ENCODE data around the gene S100A1. TPM values are rescaled to one million over a fixed set of nuclear protein-coding genes. Genes with fewer than 3 reads are reported as not detected.

S100A1 gene
- total RNA-seq, 1 experiment from 2014 or later = not detected

- Mint-ChIP-seq H3K36me3 (ENCODE audit: insufficient read depth, unreplicated experiment) (peaks cover 45% of the 10 kb centered on the region), H3K4me3 (ENCODE audit: low read depth, unreplicated experiment) (peak within 1 kb of the TSS; percentile 96), H3K27me3 (ENCODE audit: unreplicated experiment) (no peaks in the 10 kb centered on the region), H3K27ac (ENCODE audit: unreplicated experiment) (peak within 1 kb of the TSS; percentile 76), H3K4me1 (ENCODE audit: low read depth, unreplicated experiment) (peaks cover 8% of the 10 kb centered on the region), H3K9me3 (ENCODE audit: low read depth, unreplicated experiment) (no peaks in the 10 kb centered on the region)
- CTCF ChIA-PET = interaction anchor here (0.7 to 1.0 kb wide), 2 partner anchors 31 to 118 kb away, joined by 4 to 5 read pairs; partner anchors contain the start of gene S100A13
- DNase-seq = peak; percentile 97
- intact Hi-C loops (cut with micrococcal nuclease; ENCODE audit: unreplicated experiment) = loop anchor here (1.0 kb wide), 1 partner anchor 86 kb away; no protein-coding TSS in a partner anchor
- TF ChIP-seq, protein P1, sequence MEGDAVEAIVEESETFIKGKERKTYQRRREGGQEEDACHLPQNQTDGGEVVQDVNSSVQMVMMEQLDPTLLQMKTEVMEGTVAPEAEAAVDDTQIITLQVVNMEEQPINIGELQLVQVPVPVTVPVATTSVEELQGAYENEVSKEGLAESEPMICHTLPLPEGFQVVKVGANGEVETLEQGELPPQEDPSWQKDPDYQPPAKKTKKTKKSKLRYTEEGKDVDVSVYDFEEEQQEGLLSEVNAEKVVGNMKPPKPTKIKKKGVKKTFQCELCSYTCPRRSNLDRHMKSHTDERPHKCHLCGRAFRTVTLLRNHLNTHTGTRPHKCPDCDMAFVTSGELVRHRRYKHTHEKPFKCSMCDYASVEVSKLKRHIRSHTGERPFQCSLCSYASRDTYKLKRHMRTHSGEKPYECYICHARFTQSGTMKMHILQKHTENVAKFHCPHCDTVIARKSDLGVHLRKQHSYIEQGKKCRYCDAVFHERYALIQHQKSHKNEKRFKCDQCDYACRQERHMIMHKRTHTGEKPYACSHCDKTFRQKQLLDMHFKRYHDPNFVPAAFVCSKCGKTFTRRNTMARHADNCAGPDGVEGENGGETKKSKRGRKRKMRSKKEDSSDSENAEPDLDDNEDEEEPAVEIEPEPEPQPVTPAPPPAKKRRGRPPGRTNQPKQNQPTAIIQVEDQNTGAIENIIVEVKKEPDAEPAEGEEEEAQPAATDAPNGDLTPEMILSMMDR (IDR thresholded peaks at IDR 0.05; ENCODE audit: unreplicated experiment) = peak; percentile 11
- no TSS peak for BruUV-seq (replicated peaks)
These were observed 30.4 kb downstream of the S100A1 start, which contains the start of gene SNAPIN for GRCh38 chr1:153658400-153659174. TSS of gene SNAPIN (plus strand) at chr1:153658703. CDS start at chr1:153658744, 41 bp downstream.

- Mint-ChIP-seq H3K4me3 (ENCODE audit: low read depth, unreplicated experiment) (peak overlapping the region; percentile 96), H3K36me3 (ENCODE audit: insufficient read depth, unreplicated experiment) (peaks cover 51% of the 10 kb centered on the region), H3K4me1 (ENCODE audit: low read depth, unreplicated experiment) (peaks cover 8% of the 10 kb centered on the region), H3K9me3 (ENCODE audit: low read depth, unreplicated experiment) (no peaks in the 10 kb centered on the region), H3K27ac (ENCODE audit: unreplicated experiment) (peak overlapping the region; percentile 76), H3K27me3 (ENCODE audit: unreplicated experiment) (no peaks in the 10 kb centered on the region)
- TF ChIP-seq, protein P1 (IDR thresholded peaks at IDR 0.05; ENCODE audit: unreplicated experiment) = no peak
- CTCF ChIA-PET = interaction anchor here (0.5 to 1.0 kb wide), 5 partner anchors 21 to 119 kb away, joined by 3 to 5 read pairs (median 4); partner anchors contain the start of genes S100A13 and S100A16
- intact Hi-C loops (cut with micrococcal nuclease; ENCODE audit: unreplicated experiment) = no loop called here
- DNase-seq = no peak
- BruUV-seq (replicated peaks) = TSS peak; percentile 73
These were observed 30.9 kb downstream of the S100A1 start for GRCh38 chr1:153659175-153659534.

GRCh38 chr1:153659656-153660055, 31.4 kb downstream of the S100A1 start:
- intact Hi-C loops (cut with micrococcal nuclease; ENCODE audit: unreplicated experiment) = no loop called here
- CTCF ChIA-PET = interaction anchor here (0.5 to 1.0 kb wide), 6 partner anchors 21 to 1722 kb away, joined by 3 to 5 read pairs (median 4); partner anchors contain the start of genes S100A13 and S100A16

DNA sequence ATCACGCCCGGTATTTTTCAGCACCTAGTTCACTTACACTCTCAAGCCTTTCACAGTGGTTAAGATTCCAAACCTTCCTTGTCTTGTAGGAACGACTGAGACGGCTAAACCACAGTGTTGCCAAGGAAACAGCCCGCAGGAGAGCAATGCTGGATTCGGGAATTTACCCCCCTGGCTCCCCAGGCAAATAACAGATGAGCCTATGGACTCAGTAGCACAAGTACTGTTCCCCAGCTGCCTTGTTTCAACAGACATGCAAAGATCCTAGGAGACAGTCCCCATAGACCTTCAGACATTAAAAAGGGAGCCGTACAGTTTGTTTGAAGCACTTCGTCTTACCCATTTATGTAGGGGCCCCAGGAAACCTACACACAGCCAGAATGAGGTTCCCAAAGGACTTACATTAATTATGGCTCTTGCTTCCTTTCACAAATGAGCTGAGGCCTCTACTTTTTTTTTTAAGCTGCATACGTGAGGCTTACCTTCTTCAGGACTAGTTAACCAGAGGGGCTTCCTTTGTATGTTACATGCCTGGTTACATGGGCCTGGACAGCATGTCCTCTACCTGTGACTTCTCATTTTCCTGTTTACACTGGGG, 33.0 kb downstream of the S100A1 start:
- H3K36me3 Mint-ChIP-seq (ENCODE audit: insufficient read depth, unreplicated experiment) = peaks cover 72% of the 10 kb centered on the region
- TF ChIP-seq, protein P1 (IDR thresholded peaks at IDR 0.05; ENCODE audit: unreplicated experiment) = no peak
- no peaks in the 10 kb centered on the region for H3K27me3 Mint-ChIP-seq (ENCODE audit: unreplicated experiment)
- H3K4me3 Mint-ChIP-seq (ENCODE audit: low read depth, unreplicated experiment) = no peak overlapping the region
- peaks cover 8% of the 10 kb centered on the region for H3K4me1 Mint-ChIP-seq (ENCODE audit: low read depth, unreplicated experiment)
- intact Hi-C loops (cut with micrococcal nuclease; ENCODE audit: unreplicated experiment) = no loop called here
- CTCF ChIA-PET = no interaction called here
- H3K9me3 Mint-ChIP-seq (ENCODE audit: low read depth, unreplicated experiment) = no peaks in the 10 kb centered on the region
- DNase-seq = no peak
- H3K27ac Mint-ChIP-seq (ENCODE audit: unreplicated experiment) = no peak overlapping the region
- TSS peak; percentile 3 for BruUV-seq (replicated peaks)

More at GRCh38 chr1:153659656-153660055, 31.4 kb downstream of the S100A1 start:
- BruUV-seq (replicated peaks) = no TSS peak
- H3K4me1 Mint-ChIP-seq (ENCODE audit: low read depth, unreplicated experiment) = peaks cover 8% of the 10 kb centered on the region
- DNase-seq = no peak
- no peaks in the 10 kb centered on the region for H3K27me3 Mint-ChIP-seq (ENCODE audit: unreplicated experiment)
- no peak overlapping the region for H3K27ac Mint-ChIP-seq (ENCODE audit: unreplicated experiment)
- TF ChIP-seq, protein P1 (IDR thresholded peaks at IDR 0.05; ENCODE audit: unreplicated experiment) = no peak
- no peaks in the 10 kb centered on the region for H3K9me3 Mint-ChIP-seq (ENCODE audit: low read depth, unreplicated experiment)
- H3K36me3 Mint-ChIP-seq (ENCODE audit: insufficient read depth, unreplicated experiment) = peaks cover 56% of the 10 kb centered on the region
- peak overlapping the region; percentile 96 for H3K4me3 Mint-ChIP-seq (ENCODE audit: low read depth, unreplicated experiment)
